B cell (primary cell): ENCODE measurements around the gene CCDC102A. TPM values are rescaled to one million over a fixed set of nuclear protein-coding genes. Genes with fewer than 3 reads are reported as not detected.
A peak's percentile ranks its signal among the peaks of the same experiment; 100 is the strongest.

Experiments
- ATAC-seq: fragments of 200-7000 bp; cut with Tn5 transposase; one replicate; pipeline ENCODE4 v1.10.0; 2021; ENCODE audit warnings: low read depth, mild to moderate bottlenecking, moderate number of reproducible peaks, moderate library complexity
- CTCF ChIA-PET: fragments of 350-600 bp; sonication (Branson Sonifier 250); formaldehyde crosslinking; loops from one replicate; lab custom pipeline; 2021; ENCODE audit warnings: antibody characterized with exemption, inconsistent platforms; lab: Charles Lee
- POLR2A ChIA-PET: fragments of 350-600 bp; sonication (Branson Sonifier 250); formaldehyde crosslinking; loops from one replicate; lab custom pipeline; 2021; ENCODE audit warnings: antibody characterized with exemption; lab: Charles Lee
- DNase-seq: peaks from one replicate; pipeline ENCODE4 v3.0.0; 2013
- H2AFZ ChIP-seq: 2 replicates; pipeline ENCODE4 v1.6.1; 2012; ENCODE audit warnings: mild to moderate bottlenecking, low read depth, low read length; ENCODE audit not compliant: insufficient read depth, poor library complexity, severe bottlenecking
- H3K27ac ChIP-seq, 2 donors: 1 replicate in 1 of 2; 2 replicates in 1 of 2; pipeline ENCODE4 v1.5.1; 2012 to 2013; ENCODE audit warnings: low read length in 2 of 2, mild to moderate bottlenecking in 2 of 2, moderate library complexity in 1 of 2
- H3K27me3 ChIP-seq, 4 experiments: fragments of 200-600 bp in 1 of 4; sonication (generic) in 1 of 4; replicated peaks in 1 of 4; 1 replicate in 2 of 4; 2 replicates in 2 of 4; pipeline versions ENCODE4 v1.6.1 to v1.7.0; 2013 to 2016; ENCODE audit warnings: low read length in 3 of 4, mild to moderate bottlenecking in 2 of 4, mixed read lengths in 1 of 4, moderate library complexity in 1 of 4; ENCODE audit not compliant: insufficient read depth in 4 of 4, control insufficient read depth in 3 of 4; ENCODE audit errors: control extremely low read depth in 1 of 4
- H3K36me3 ChIP-seq, 2 experiments: replicated peaks in 1 of 2; 1 replicate in 1 of 2; 2 replicates in 1 of 2; pipeline versions ENCODE4 v1.6.1 to v1.7.1; 2013; ENCODE audit warnings: low read length in 1 of 2; ENCODE audit not compliant: insufficient read depth in 2 of 2, control insufficient read depth in 1 of 2; ENCODE audit errors: control extremely low read depth in 1 of 2, extremely low read depth in 1 of 2
- H3K4me1 ChIP-seq, 2 donors: fragments of 200-600 bp in 1 of 2; sonication (generic) in 1 of 2; 1 replicate in 1 of 2; 2 replicates in 1 of 2; pipeline versions ENCODE4 v1.5.1 to v1.6.1; 2013 to 2017; ENCODE audit warnings: low read length in 2 of 2; ENCODE audit not compliant: control insufficient read depth in 2 of 2, insufficient read depth in 2 of 2
- H3K4me2 ChIP-seq: replicated peaks from 2 replicates; pipeline ENCODE3; 2012; ENCODE audit warnings: mild to moderate bottlenecking, low read depth, low read length; ENCODE audit not compliant: poor library complexity, severe bottlenecking
- H3K4me3 ChIP-seq, 5 experiments: fragments of 200-600 bp in 1 of 5; sonication (generic) in 1 of 5; 1 replicate in 3 of 5; 2 replicates in 2 of 5; pipeline versions ENCODE4 v1.5.1 to v1.7.0; 2011 to 2016; ENCODE audit warnings: low read length in 4 of 5, mild to moderate bottlenecking in 4 of 5, low read depth in 2 of 5, control low read depth in 1 of 5, moderate library complexity in 1 of 5; ENCODE audit not compliant: insufficient read depth in 1 of 5; ENCODE audit errors: control extremely low read depth in 1 of 5, extremely low read depth in 1 of 5
- H3K79me2 ChIP-seq: fragments of 200-600 bp; sonication (generic); one replicate; pipeline ENCODE4 v1.6.0; 2016; ENCODE audit warnings: low read length; ENCODE audit not compliant: control insufficient read depth, insufficient read depth
- H3K9ac ChIP-seq: fragments of 200-600 bp; sonication (generic); 2 replicates; pipeline ENCODE4 v1.6.1; 2017; ENCODE audit warnings: mild to moderate bottlenecking, low read length, moderate library complexity
- H3K9me3 ChIP-seq, 3 donors: one replicate each; pipeline versions ENCODE4 v1.6.1 to v1.7.1; 2013; ENCODE audit warnings: low read length in 2 of 3; ENCODE audit not compliant: control insufficient read depth in 2 of 3, insufficient read depth in 1 of 3; ENCODE audit errors: control extremely low read depth in 1 of 3
- H4K20me1 ChIP-seq: 2 replicates; pipeline ENCODE4 v1.6.0; 2012; ENCODE audit warnings: mild to moderate bottlenecking, low read length; ENCODE audit not compliant: insufficient read depth, control insufficient read depth, poor library complexity, severe bottlenecking
- H3K27ac Mint-ChIP-seq: one replicate; pipeline ENCODE4 v1.8.0; 2021; ENCODE audit warnings: mixed read lengths
- H3K27me3 Mint-ChIP-seq: one replicate; pipeline ENCODE4 v1.8.0; 2021; ENCODE audit warnings: mixed read lengths
- H3K4me1 Mint-ChIP-seq: one replicate; pipeline ENCODE4 v1.8.0; 2021; ENCODE audit warnings: mixed read lengths
- H3K4me3 Mint-ChIP-seq: one replicate; pipeline ENCODE4 v1.8.0; 2021; ENCODE audit warnings: mixed read lengths
- H3K9me3 Mint-ChIP-seq: one replicate; pipeline ENCODE4 v1.8.0; 2022; ENCODE audit warnings: mixed read lengths; ENCODE audit not compliant: insufficient read depth
- CTCF ChIP-seq: fragments of 200-600 bp; IDR thresholded peaks from one replicate; pipeline ENCODE4 v1.8.0; 2022; ENCODE audit warnings: antibody characterized with exemption, mild to moderate bottlenecking
- EZH2 ChIP-seq: IDR thresholded peaks from 2 replicates; pipeline ENCODE4 v1.6.1; 2012; ENCODE audit warnings: borderline replicate concordance, low read depth, mild to moderate bottlenecking, moderate library complexity, low read length; ENCODE audit not compliant: insufficient read depth, poor library complexity, severe bottlenecking
- WGBS: methylation state at CpG from one replicate; pipeline ENCODE4 v1.1.5; 2013; ENCODE audit warnings: missing lambda C conversion rate; ENCODE audit not compliant: insufficient coverage; 5-methylcytosine and 5-hydroxymethylcytosine counted together
- intact Hi-C: fragments of 100-400 bp; cut with micrococcal nuclease; formaldehyde crosslinking; loops from one replicate; pipeline ENCODE4 v1.10.0; 2022
- polyA plus RNA-seq: library from polyadenylated mRNA; depleted of rRNA; stranded (reverse); fragments of >200 nt; gene quantifications from 2 replicates; pipeline ENCODE4 v1.2.3, GENCODE V29; 2012
- total RNA-seq, 2 donors: library from RNA; stranded (reverse); fragments of 120-200 nt in 1 of 2; gene quantifications; 1 replicate in 1 of 2; 2 replicates in 1 of 2; pipeline versions ENCODE4 v1.2.3 to v1.2.4, GENCODE V29; 2013 to 2022

Gene CCDC102A
- total and polyA plus RNA-seq, 2 donors (not counting 1 experiment from before 2014, with no cell fraction given): 14.5 to 14.7 TPM

GRCh38 chr16:57579361-57579665, 42.9 kb upstream of the CCDC102A start:
- H2AFZ ChIP-seq: no peak overlapping the region
- DNase-seq: no peak
- ChIA-PET CTCF (interaction anchor here (0.5 to 5.6 kb wide), 4 partner anchors 9 to 270 kb away, joined by 3 to 111 read pairs (median 3); no protein-coding TSS in a partner anchor), POLR2A (no interaction called here)
- no peak overlapping the region for H3K27ac Mint-ChIP-seq
- intact Hi-C loops: loop anchor here (5.0 to 10.0 kb wide), 2 partner anchors 102 to 145 kb away; no protein-coding TSS in a partner anchor
- TF ChIP-seq CTCF (no peak), EZH2 (no peak)
- peaks cover 21% of the 10 kb centered on the region for H4K20me1 ChIP-seq
- no peaks in the 10 kb centered on the region for H3K27me3 Mint-ChIP-seq
- H3K9me3 ChIP-seq: peaks cover 0 to 3% (median 0%) of the 10 kb centered on the region in 3 donors
- H3K9me3 Mint-ChIP-seq: peaks cover 3% of the 10 kb centered on the region
- peaks cover 18% of the 10 kb centered on the region for H3K4me1 Mint-ChIP-seq
- WGBS: 75% methylated on average over 2 of the region's 2 CpGs
- H3K36me3 ChIP-seq: peaks cover 0 to 18% of the 10 kb centered on the region in 2 experiments
- ATAC-seq: no peak
- no peaks in the 10 kb centered on the region for H3K79me2 ChIP-seq
- no peak overlapping the region for H3K4me3 ChIP-seq
- H3K4me1 ChIP-seq: peaks cover 0 to 7% of the 10 kb centered on the region in 2 donors
- no peak overlapping the region for H3K27ac ChIP-seq
- no peak overlapping the region for H3K9ac ChIP-seq
- no peaks in the 10 kb centered on the region for H3K27me3 ChIP-seq
- H3K4me3 Mint-ChIP-seq: no peak overlapping the region
- no peak overlapping the region for H3K4me2 ChIP-seq

- peaks cover 0 to 3% (median 0%) of the 10 kb centered on the region in 3 donors for H3K9me3 ChIP-seq
- peaks cover 21% of the 10 kb centered on the region for H4K20me1 ChIP-seq
- peaks cover 3% of the 10 kb centered on the region for H3K9me3 Mint-ChIP-seq
- ATAC-seq (no peak), DNase-seq (no peak)
- H3K27me3 ChIP-seq: no peaks in the 10 kb centered on the region
- H3K79me2 ChIP-seq: no peaks in the 10 kb centered on the region
- peak overlapping the region; percentile 42 for H3K27ac Mint-ChIP-seq
- WGBS: 91% methylated on average over 9 of the region's 14 CpGs
- no peak overlapping the region for H3K4me3 Mint-ChIP-seq
- H2AFZ ChIP-seq: no peak overlapping the region
- H3K4me2 ChIP-seq: no peak overlapping the region
- intact Hi-C loops: loop anchor here (5.0 to 10.0 kb wide), 2 partner anchors 101 to 146 kb away; no protein-coding TSS in a partner anchor
- CTCF ChIA-PET: interaction anchor here (0.5 to 5.6 kb wide), 8 partner anchors 8 to 1192 kb away, joined by 3 to 111 read pairs (median 4); no protein-coding TSS in a partner anchor
- H3K4me1 Mint-ChIP-seq: peaks cover 18% of the 10 kb centered on the region
- no peak overlapping the region for H3K27ac ChIP-seq
- H3K9ac ChIP-seq: no peak overlapping the region
- POLR2A ChIA-PET: no interaction called here
- no peaks in the 10 kb centered on the region for H3K27me3 Mint-ChIP-seq
- peaks cover 0 to 23% of the 10 kb centered on the region in 2 experiments for H3K36me3 ChIP-seq
- TF ChIP-seq EZH2: no peak
- no peak for TF ChIP-seq CTCF
- peaks cover 0 to 7% of the 10 kb centered on the region in 2 donors for H3K4me1 ChIP-seq
- H3K4me3 ChIP-seq: no peak overlapping the region
These were observed 42.4 kb upstream of the CCDC102A start for GRCh38 chr16:57578521-57579360.
